HG03378 (cell line): ENCODE measurements around the gene CDH18.

Experiments used
- ATAC-seq: cut with Tn5 transposase; IDR thresholded peaks from one replicate; pipeline ENCODE4 v1.9.1; 2021; ENCODE audit warnings: mild to moderate bottlenecking, moderate library complexity; ENCODE audit not compliant: unreplicated experiment

Gene CDH18

GRCh38 chr5:19987612-19988361, at the start of gene CDH18:
Gene CDH18 (minus strand): TSS chr5:19988200. CDS start chr5:19838986, 149,214 bp downstream.
- ATAC-seq = no peak

- ATAC-seq = no peak
Measured at GRCh38 chr5:20034717-20035116, 46.7 kb upstream of the CDH18 start.

- no peak for ATAC-seq
Measured at GRCh38 chr5:20033881-20034280, 45.9 kb upstream of the CDH18 start.

GRCh38 chr5:20032896-20033295, 44.9 kb upstream of the CDH18 start:
- no peak for ATAC-seq

- no peak for ATAC-seq
Measured at GRCh38 chr5:20030125-20030524, 42.1 kb upstream of the CDH18 start.

GRCh38 chr5:20029266-20029665, 41.3 kb upstream of the CDH18 start:
- ATAC-seq = no peak

GRCh38 chr5:20028506-20028905, 40.5 kb upstream of the CDH18 start:
- no peak for ATAC-seq

- no peak for ATAC-seq
Measured at GRCh38 chr5:20023686-20024180, 35.7 kb upstream of the CDH18 start.

GRCh38 chr5:20020247-20020646, 32.2 kb upstream of the CDH18 start:
- no peak for ATAC-seq

- no peak for ATAC-seq
Measured at GRCh38 chr5:20017021-20017420, 29.0 kb upstream of the CDH18 start.

- ATAC-seq = no peak
Measured at GRCh38 chr5:20000416-20000815, 12.4 kb upstream of the CDH18 start.

GRCh38 chr5:19988457-19988856, 457 bp upstream of the CDH18 start:
- no peak for ATAC-seq

GRCh38 chr5:19986806-19987205, 1.2 kb downstream of the CDH18 start:
- ATAC-seq = no peak

- no peak for ATAC-seq
Measured at GRCh38 chr5:19986031-19986619, 1.9 kb downstream of the CDH18 start.

- ATAC-seq = no peak
Measured at GRCh38 chr5:19978476-19978875, 9.5 kb downstream of the CDH18 start.

- no peak for ATAC-seq
Measured at GRCh38 chr5:19977099-19977498, 10.9 kb downstream of the CDH18 start.

GRCh38 chr5:19975795-19976194, 12.2 kb downstream of the CDH18 start:
- no peak for ATAC-seq

GRCh38 chr5:19960451-19960850, 27.5 kb downstream of the CDH18 start:
- no peak for ATAC-seq

- ATAC-seq = no peak
Measured at GRCh38 chr5:19959830-19960384, 28.1 kb downstream of the CDH18 start.

GRCh38 chr5:19950897-19951296, 37.1 kb downstream of the CDH18 start:
- no peak for ATAC-seq

- no peak for ATAC-seq
Measured at GRCh38 chr5:19940192-19940591, 47.8 kb downstream of the CDH18 start.

GRCh38 chr5:19930451-19930850, 57.5 kb downstream of the CDH18 start:
- ATAC-seq = no peak
